Thymus (tissue), 11 donors: ENCODE results near the gene ENG. TPM values are rescaled to one million over a fixed set of nuclear protein-coding genes. Genes with fewer than 3 reads are reported as not detected.
"Not testable (repeated sequence)": the region's sequence is repeated elsewhere in the genome, so short reads cannot be mapped to it uniquely, and the experiment has no call there.

Experiments used
- DNase-seq, 9 donors: peaks; one replicate each; pipeline ENCODE4 v3.0.0-alpha.2; 2013; ENCODE audit warnings: low spot score in 9 of 9, low read depth in 6 of 9, missing footprints in 1 of 9
- H3K27ac ChIP-seq, 2 donors: one replicate each; pipeline ENCODE4 v1.5.1; 2013; ENCODE audit warnings: control low read depth in 1 of 2, low read depth in 1 of 2, low read length in 1 of 2, mild to moderate bottlenecking in 1 of 2, moderate library complexity in 1 of 2
- H3K27me3 ChIP-seq, 2 donors: one replicate each; pipeline ENCODE4 v1.5.1; 2013; ENCODE audit warnings: low read length in 1 of 2; ENCODE audit not compliant: control insufficient read depth in 2 of 2, insufficient read depth in 1 of 2
- H3K36me3 ChIP-seq, 2 donors: one replicate each; pipeline ENCODE4 v1.5.1; 2013; ENCODE audit warnings: low read length in 1 of 2, mild to moderate bottlenecking in 1 of 2, moderate library complexity in 1 of 2; ENCODE audit not compliant: control insufficient read depth in 2 of 2, insufficient read depth in 2 of 2
- H3K4me1 ChIP-seq, 2 donors: one replicate each; pipeline ENCODE4 v1.5.1; 2013; ENCODE audit warnings: low read length in 2 of 2; ENCODE audit not compliant: control insufficient read depth in 2 of 2, insufficient read depth in 2 of 2
- H3K4me3 ChIP-seq, 2 donors: one replicate each; pipeline ENCODE4 v1.5.1; 2013; ENCODE audit warnings: low read length in 2 of 2, control low read depth in 1 of 2, mild to moderate bottlenecking in 1 of 2
- H3K9me3 ChIP-seq, 2 donors: one replicate each; pipeline ENCODE4 v1.5.1; 2013; ENCODE audit warnings: low read length in 1 of 2, mild to moderate bottlenecking in 1 of 2; ENCODE audit not compliant: control insufficient read depth in 2 of 2, insufficient read depth in 1 of 2
- WGBS: extraction: QIAGEN DNeasy Blood & Tissue Kit; methylation state at CpG from one replicate; pipeline ENCODE4 v1.1.7; 2013; 5-methylcytosine and 5-hydroxymethylcytosine counted together
- polyA plus RNA-seq: library from polyadenylated mRNA; stranded (reverse); fragments of 200-250 nt; gene quantifications from one replicate; pipeline ENCODE4 v1.2.3, GENCODE V29; 2013
- total RNA-seq: library from RNA; stranded (reverse); fragments of 120-200 nt; gene quantifications from one replicate; pipeline ENCODE4 v1.2.4, GENCODE V29; 2013
- donor health status: healthy.

The ENG gene
- total and polyA plus RNA-seq, 2 donors: 1.7 to 48.2 TPM

GRCh38 chr9:127786773-127787104 is 67.7 kb downstream of the ENG start:
- peaks cover 49 to 51% of the 10 kb centered on the region in 2 donors for H3K36me3 ChIP-seq
- 2% methylated on average over 12 of the region's 12 CpGs for WGBS
- no peak for DNase-seq
- H3K4me1 ChIP-seq: peaks cover 25 to 45% of the 10 kb centered on the region in 2 donors
- H3K9me3 ChIP-seq: no peaks in the 10 kb centered on the region
- no peaks in the 10 kb centered on the region for H3K27me3 ChIP-seq
- H3K27ac ChIP-seq: peak overlapping the region; percentile 56 to 87
- peak overlapping the region; percentile 92 to 99 for H3K4me3 ChIP-seq

- Histone ChIP-seq H3K9me3 (no peaks in the 10 kb centered on the region), H3K27ac (peak within 1 kb of the TSS; percentile 91 to 99), H3K4me3 (peak within 1 kb of the TSS; percentile 92 to 99), H3K4me1 (peaks cover 28 to 51% of the 10 kb centered on the region in 2 donors), H3K27me3 (no peaks in the 10 kb centered on the region), H3K36me3 (peaks cover 46 to 47% of the 10 kb centered on the region in 2 donors)
- DNase-seq: peak in 6 of 9 donors; percentile 77 to 93 (median 88)
- under 1% methylated on average over 75 of the region's 75 CpGs for whole genome bisulfite sequencing
These were observed 68.3 kb downstream of the ENG start, which contains the start of gene CDK9 for GRCh38 chr9:127785933-127786772. Gene CDK9 (plus strand): TSS chr9:127786034. CDS start chr9:127786149, 115 bp downstream.

- Histone ChIP-seq H3K9me3 (no peaks in the 10 kb centered on the region), H3K27ac (peak overlapping the region; percentile 91 to 99), H3K4me1 (peaks cover 33 to 59% of the 10 kb centered on the region in 2 donors), H3K27me3 (no peaks in the 10 kb centered on the region), H3K4me3 (peak overlapping the region; percentile 48 to 99), H3K36me3 (peaks cover 39 to 40% of the 10 kb centered on the region in 2 donors)
- under 1% methylated on average over 114 of the region's 123 CpGs for WGBS
- peak in 7 of 9 donors; percentile 73 to 95 (median 87) for DNase-seq
These were observed 69.2 kb downstream of the ENG start for GRCh38 chr9:127785023-127785932.

- Histone ChIP-seq H3K4me3 (peak overlapping the region; percentile 26 to 35), H3K9me3 (peaks cover 0 to 2% of the 10 kb centered on the region in 2 donors), H3K27me3 (no peaks in the 10 kb centered on the region), H3K27ac (peak overlapping the region; percentile 91 to 95), H3K4me1 (peaks cover 45 to 77% of the 10 kb centered on the region in 2 donors), H3K36me3 (peaks cover 23 to 28% of the 10 kb centered on the region in 2 donors)
- DNase-seq: peak in 2 of 9 donors; percentile 62 to 80
- WGBS: 11% methylated on average over 20 of the region's 20 CpGs
These were observed 71.1 kb downstream of the ENG start for GRCh38 chr9:127783111-127784008.

GRCh38 chr9:127781806-127782205 is 72.7 kb downstream of the ENG start:
- peak overlapping the region; percentile 48 to 58 for H3K27ac ChIP-seq
- DNase-seq: no peak
- H3K4me3 ChIP-seq: no peak overlapping the region
- H3K9me3 ChIP-seq: peaks cover 0 to 2% of the 10 kb centered on the region in 2 donors
- 95% methylated on average over 4 of the region's 4 CpGs for WGBS
- no peaks in the 10 kb centered on the region for H3K27me3 ChIP-seq
- H3K36me3 ChIP-seq: peaks cover 10 to 13% of the 10 kb centered on the region in 2 donors
- peaks cover 41 to 64% of the 10 kb centered on the region in 2 donors for H3K4me1 ChIP-seq

GRCh38 chr9:127780909-127781308 is 73.5 kb downstream of the ENG start:
- peaks cover 41 to 64% of the 10 kb centered on the region in 2 donors for H3K4me1 ChIP-seq
- not testable (repeated sequence) for DNase-seq, H3K9me3 ChIP-seq, H3K27me3 ChIP-seq, H3K4me3 ChIP-seq
- H3K36me3 ChIP-seq: peaks cover 10 to 13% of the 10 kb centered on the region in 2 donors
- peak overlapping the region; percentile 61 to 98 for H3K27ac ChIP-seq
- WGBS: 91% methylated on average over 9 of the region's 9 CpGs

GRCh38 chr9:127780126-127780885 is 74.2 kb downstream of the ENG start:
- H3K36me3 ChIP-seq: peaks cover 10 to 13% of the 10 kb centered on the region in 2 donors
- 90% methylated on average over 20 of the region's 20 CpGs for WGBS
- H3K4me3 ChIP-seq: no peak overlapping the region
- no peak for DNase-seq
- peaks cover 41 to 70% of the 10 kb centered on the region in 2 donors for H3K4me1 ChIP-seq
- peak overlapping the region; percentile 61 to 98 for H3K27ac ChIP-seq
- H3K9me3 ChIP-seq: peaks cover 0 to 2% of the 10 kb centered on the region in 2 donors
- no peaks in the 10 kb centered on the region for H3K27me3 ChIP-seq
